Cardiac atrium fibroblast (primary cell): Measurements from ENCODE around the gene AIPL1. TPM values are rescaled to one million over a fixed set of nuclear protein-coding genes. Genes with fewer than 3 reads are reported as not detected.

Source experiments
- total RNA-seq: library from RNA; depleted of rRNA; stranded (reverse); fragments of >200 nt; gene quantifications from 2 replicates; pipeline ENCODE4 v1.2.3, GENCODE V29; 2015

Gene AIPL1, protein sequence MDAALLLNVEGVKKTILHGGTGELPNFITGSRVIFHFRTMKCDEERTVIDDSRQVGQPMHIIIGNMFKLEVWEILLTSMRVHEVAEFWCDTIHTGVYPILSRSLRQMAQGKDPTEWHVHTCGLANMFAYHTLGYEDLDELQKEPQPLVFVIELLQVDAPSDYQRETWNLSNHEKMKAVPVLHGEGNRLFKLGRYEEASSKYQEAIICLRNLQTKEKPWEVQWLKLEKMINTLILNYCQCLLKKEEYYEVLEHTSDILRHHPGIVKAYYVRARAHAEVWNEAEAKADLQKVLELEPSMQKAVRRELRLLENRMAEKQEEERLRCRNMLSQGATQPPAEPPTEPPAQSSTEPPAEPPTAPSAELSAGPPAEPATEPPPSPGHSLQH
- total RNA-seq, result not detected in 2 replicates

DNA sequence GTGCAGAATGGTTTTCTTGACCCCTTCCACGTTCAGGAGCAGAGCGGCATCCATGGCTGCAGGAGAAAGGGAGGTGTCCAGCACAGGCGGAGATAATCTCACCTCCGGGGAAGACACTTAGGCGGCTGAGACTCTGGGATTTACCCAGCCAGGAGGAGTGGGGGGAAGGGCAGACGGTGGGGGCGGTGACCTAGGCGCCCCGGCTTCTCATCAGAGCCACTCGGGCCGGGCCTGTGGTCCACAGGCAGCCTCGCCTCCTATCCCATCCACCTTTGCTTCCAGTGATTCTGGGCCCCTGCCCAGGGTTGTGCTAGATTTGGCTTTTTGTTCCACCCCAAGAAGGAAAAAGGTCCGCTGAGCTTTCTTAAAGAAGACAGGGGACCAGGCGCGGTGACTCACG lies at the start of gene AIPL1:
AIPL1 (minus strand) TSS at position 71 of the 400 bp plus-strand sequence; CDS start at position 54, 17 bp downstream.

DNA sequence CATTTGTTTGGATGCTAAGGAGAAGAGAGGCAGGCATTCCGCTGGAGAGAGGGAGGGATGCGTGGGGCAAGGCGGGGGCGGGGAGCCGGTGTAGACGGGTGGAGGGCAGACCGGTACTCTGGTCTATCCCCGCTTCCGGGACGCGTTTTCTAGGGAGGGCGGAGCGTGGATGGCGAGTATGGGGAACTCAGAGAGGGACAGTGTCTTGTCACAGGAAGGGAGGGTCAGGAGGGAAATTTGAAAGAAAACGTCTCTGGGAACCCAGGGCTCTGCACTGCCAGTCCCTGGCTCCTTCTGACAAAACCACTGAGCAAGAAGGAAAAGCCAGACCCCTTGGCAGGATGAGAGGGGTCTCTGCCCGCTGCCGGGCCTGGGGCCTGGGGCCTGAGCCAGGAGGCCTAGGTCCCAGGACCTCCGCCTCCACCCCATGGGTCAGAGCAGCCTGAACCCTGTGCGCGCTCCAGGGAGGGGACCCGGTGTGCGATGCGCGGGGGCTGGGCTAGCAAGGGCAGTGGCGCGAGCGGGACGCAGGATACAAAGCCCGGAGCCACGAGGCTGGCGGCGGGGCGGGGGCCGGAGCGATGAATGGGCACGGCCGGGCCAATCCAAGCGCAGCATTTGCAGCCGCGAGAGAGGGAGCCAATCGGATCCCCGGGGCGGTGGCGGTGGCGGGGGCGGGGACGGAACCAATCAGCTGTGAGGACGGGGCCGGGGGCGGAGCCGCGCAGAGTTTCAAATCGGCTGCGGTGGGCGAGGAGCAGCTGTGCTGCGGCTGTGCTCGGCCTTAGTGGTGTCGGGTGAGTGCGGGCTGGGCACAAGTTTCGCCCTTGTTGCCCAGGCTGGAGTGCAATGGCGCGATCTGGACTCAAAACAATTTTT lies 9.0 kb upstream of the AIPL1 start, which contains the start of gene PIMREG:
PIMREG (plus strand) TSS at position 764 of the 879 bp plus-strand sequence. CDS start 656 bp downstream, outside the sequence.

Other genes starting within 250 kb of the AIPL1 start
- 10.5 and 15.2 TPM in 2 replicates for gene PIMREG, start 9.3 kb upstream of the AIPL1 start, total RNA-seq
- 0.90 and 2.1 TPM in 2 replicates for gene PITPNM3, start 121.4 kb upstream of the AIPL1 start, total RNA-seq
- 7.9 and 15.1 TPM in 2 replicates for gene KIAA0753, start 205.6 kb upstream of the AIPL1 start, total RNA-seq
- gene TXNDC17, start 205.9 kb upstream of the AIPL1 start, total RNA-seq, result 150 and 225 TPM in 2 replicates
- gene MED31, start 216.5 kb upstream of the AIPL1 start, total RNA-seq, result 13.4 and 16.4 TPM in 2 replicates
- gene C17orf100, start 216.6 kb upstream of the AIPL1 start, total RNA-seq, result 1.6 and 2.9 TPM in 2 replicates